Gastroesophageal sphincter (tissue), 3 donors: Measurements from ENCODE around the gene DUSP9.

Experiments used
- CTCF ChIP-seq, 4 experiments: fragments of 200-600 bp in 2 of 4; fragments of 450-650 bp in 2 of 4; sonication (generic) in 1 of 4; IDR thresholded peaks; one replicate each; pipeline ENCODE4 v1.5.1; 2017 to 2019; ENCODE audit warnings: antibody characterized with exemption in 4 of 4, mild to moderate bottlenecking in 2 of 4, moderate library complexity in 2 of 4
- EP300 ChIP-seq: sonication (generic); formaldehyde crosslinking; IDR thresholded peaks from one replicate; pipeline ENCODE4 v1.6.1; 2017; ENCODE audit warnings: antibody characterized with exemption, mild to moderate bottlenecking
- POLR2A ChIP-seq, 2 donors: fragments of 450-650 bp; IDR thresholded peaks; one replicate each; pipeline ENCODE4 v1.6.1; 2017; ENCODE audit warnings: antibody characterized with exemption in 2 of 2, mild to moderate bottlenecking in 2 of 2, moderate library complexity in 1 of 2
- POLR2AphosphoS5 ChIP-seq: sonication (generic); formaldehyde crosslinking; IDR thresholded peaks from one replicate; pipeline ENCODE4 v1.6.1; 2017; ENCODE audit warnings: antibody characterized with exemption

GRCh38 chrX:153690466-153690865 is 43.5 kb downstream of the DUSP9 start:
- TF ChIP-seq CTCF (IDR thresholded peaks at IDR 0.05) = no peak
- no peak for TF ChIP-seq EP300
- no peak for TF ChIP-seq POLR2AphosphoS5
- TF ChIP-seq POLR2A (IDR thresholded peaks at IDR 0.05) = no peak
